ENCODE data around the gene ZNF524. TPM values are rescaled to one million over a fixed set of nuclear protein-coding genes. Genes with fewer than 3 reads are reported as not detected.
A peak's percentile ranks its signal among the peaks of the same experiment; 100 is the strongest.

ZNF524 gene
- total and polyA plus RNA-seq, 9 of the 15 experiments (the other 6 are each of a cell fraction or from before 2014, with no cell fraction given) = 0.08 to 15.6 (median 2.9) TPM

DNA sequence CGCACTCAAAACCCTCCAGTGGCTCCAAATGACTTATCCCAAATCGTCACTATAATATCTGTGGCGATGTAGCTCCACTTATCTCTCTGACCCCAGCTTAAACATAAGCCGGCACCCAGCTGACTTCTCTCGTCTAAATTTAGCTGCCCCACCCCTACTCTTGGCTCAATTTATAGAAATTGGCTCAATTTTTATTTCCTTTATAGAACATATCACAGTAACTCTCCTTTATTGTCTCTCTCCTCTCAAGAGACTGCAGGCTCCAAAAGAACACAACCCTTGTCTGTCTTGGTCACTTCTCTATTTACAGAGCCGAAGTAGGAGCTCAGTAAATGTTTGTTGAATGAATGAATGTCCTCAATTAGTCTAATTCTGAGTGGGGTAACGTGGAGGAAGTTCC, 23.5 kb downstream of the ZNF524 start:
- POLR2A ChIA-PET = interaction anchor here (0.6 to 2.1 kb wide), 6 partner anchors 13 to 103 kb away, joined by 3 to 10 read pairs (median 3); partner anchors contain the start of genes FIZ1 and ZNF865
- TSS peak; percentile 72 for BruUV-seq (replicated peaks)
- WGBS (ENCODE audit: insufficient coverage, low coverage, missing lambda C conversion rate) = 8% methylated on average over 7 of the region's 7 CpGs
- TF ChIP-seq FOXA3 (CRISPR knock-in tag; conservative IDR thresholded peaks at IDR 0.05 in 1 of 2, IDR thresholded peaks at IDR 0.05 in 1 of 2) (peak in 1 of 2 experiments; percentile 73; a peak in 1 of 4 replicates), MEIS2 (IDR thresholded peaks at IDR 0.05; ENCODE audit: partially characterized antibody) (no peak), HCFC1 (IDR thresholded peaks at IDR 0.05; ENCODE audit: low read depth, low read length) (no peak), MBD2 (IDR thresholded peaks at IDR 0.05; ENCODE audit: borderline replicate concordance, low read depth) (peak; percentile 17; the same call in 1 of the 2 replicates), SMARCE1 (IDR thresholded peaks at IDR 0.05) (no peak), ZNF174 (CRISPR knock-in tag; IDR thresholded peaks at IDR 0.05) (no peak), TAF7 (tag; IDR thresholded peaks at IDR 0.05) (no peak), TFAM (CRISPR knock-in tag; conservative IDR thresholded peaks at IDR 0.05) (no peak), MEF2A (IDR thresholded peaks at IDR 0.05; ENCODE audit: control insufficient read depth, low read depth, low read length) (peak; percentile 56; the same call in 1 of the 2 replicates), NFATC3 (IDR thresholded peaks at IDR 0.05) (no peak), GABPB1 (CRISPR knock-in tag; IDR thresholded peaks at IDR 0.05) (no peak), RFX1 (IDR thresholded peaks at IDR 0.05) (no peak), ARNT (IDR thresholded peaks at IDR 0.05) (no peak), CC2D1A (IDR thresholded peaks at IDR 0.05) (no peak), EP300 (IDR thresholded peaks at IDR 0.05; ENCODE audit: low read length) (no peak), ZNF431 (CRISPR knock-in tag; IDR thresholded peaks at IDR 0.05) (no peak), TARDBP (IDR thresholded peaks at IDR 0.05) (no peak)
- TF ChIP-seq, protein P1, sequence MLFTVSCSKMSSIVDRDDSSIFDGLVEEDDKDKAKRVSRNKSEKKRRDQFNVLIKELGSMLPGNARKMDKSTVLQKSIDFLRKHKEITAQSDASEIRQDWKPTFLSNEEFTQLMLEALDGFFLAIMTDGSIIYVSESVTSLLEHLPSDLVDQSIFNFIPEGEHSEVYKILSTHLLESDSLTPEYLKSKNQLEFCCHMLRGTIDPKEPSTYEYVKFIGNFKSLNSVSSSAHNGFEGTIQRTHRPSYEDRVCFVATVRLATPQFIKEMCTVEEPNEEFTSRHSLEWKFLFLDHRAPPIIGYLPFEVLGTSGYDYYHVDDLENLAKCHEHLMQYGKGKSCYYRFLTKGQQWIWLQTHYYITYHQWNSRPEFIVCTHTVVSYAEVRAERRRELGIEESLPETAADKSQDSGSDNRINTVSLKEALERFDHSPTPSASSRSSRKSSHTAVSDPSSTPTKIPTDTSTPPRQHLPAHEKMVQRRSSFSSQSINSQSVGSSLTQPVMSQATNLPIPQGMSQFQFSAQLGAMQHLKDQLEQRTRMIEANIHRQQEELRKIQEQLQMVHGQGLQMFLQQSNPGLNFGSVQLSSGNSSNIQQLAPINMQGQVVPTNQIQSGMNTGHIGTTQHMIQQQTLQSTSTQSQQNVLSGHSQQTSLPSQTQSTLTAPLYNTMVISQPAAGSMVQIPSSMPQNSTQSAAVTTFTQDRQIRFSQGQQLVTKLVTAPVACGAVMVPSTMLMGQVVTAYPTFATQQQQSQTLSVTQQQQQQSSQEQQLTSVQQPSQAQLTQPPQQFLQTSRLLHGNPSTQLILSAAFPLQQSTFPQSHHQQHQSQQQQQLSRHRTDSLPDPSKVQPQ (CRISPR knock-in tag; IDR thresholded peaks at IDR 0.05; ENCODE audit: borderline replicate concordance) = no peak
- TF ChIP-seq, protein P2, sequence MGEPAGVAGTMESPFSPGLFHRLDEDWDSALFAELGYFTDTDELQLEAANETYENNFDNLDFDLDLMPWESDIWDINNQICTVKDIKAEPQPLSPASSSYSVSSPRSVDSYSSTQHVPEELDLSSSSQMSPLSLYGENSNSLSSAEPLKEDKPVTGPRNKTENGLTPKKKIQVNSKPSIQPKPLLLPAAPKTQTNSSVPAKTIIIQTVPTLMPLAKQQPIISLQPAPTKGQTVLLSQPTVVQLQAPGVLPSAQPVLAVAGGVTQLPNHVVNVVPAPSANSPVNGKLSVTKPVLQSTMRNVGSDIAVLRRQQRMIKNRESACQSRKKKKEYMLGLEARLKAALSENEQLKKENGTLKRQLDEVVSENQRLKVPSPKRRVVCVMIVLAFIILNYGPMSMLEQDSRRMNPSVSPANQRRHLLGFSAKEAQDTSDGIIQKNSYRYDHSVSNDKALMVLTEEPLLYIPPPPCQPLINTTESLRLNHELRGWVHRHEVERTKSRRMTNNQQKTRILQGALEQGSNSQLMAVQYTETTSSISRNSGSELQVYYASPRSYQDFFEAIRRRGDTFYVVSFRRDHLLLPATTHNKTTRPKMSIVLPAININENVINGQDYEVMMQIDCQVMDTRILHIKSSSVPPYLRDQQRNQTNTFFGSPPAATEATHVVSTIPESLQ (CRISPR knock-in tag; IDR thresholded peaks at IDR 0.05) = no peak

More for the DNA sequence above, 23.5 kb downstream of the ZNF524 start:
- H3K9me3 ChIP-seq (replicated peaks; ENCODE audit: control insufficient read depth, insufficient read depth, low read depth, low read length) = no peaks in the 10 kb centered on the region
- peaks cover 9 to 11% of the 10 kb centered on the region in 2 experiments; a peak in 4 of 5 replicates for H3K4me1 ChIP-seq (replicated peaks in 1 of 2; ENCODE audit: control insufficient read depth in 2 of 2, insufficient read depth in 2 of 2, low read length in 2 of 2)
- no peaks in the 10 kb centered on the region for H3K27me3 ChIP-seq (ENCODE audit: control insufficient read depth in 2 of 2, insufficient read depth in 2 of 2, low read length in 2 of 2)
- H3K4me2 ChIP-seq (ENCODE audit: insufficient read depth, low read length) = peak overlapping the region; percentile 77
- H3K79me2 ChIP-seq (ENCODE audit: control insufficient read depth, insufficient read depth, low read length) = peaks cover 7% of the 10 kb centered on the region; the same call in 2 of the 3 replicates
- H3K9me1 ChIP-seq (ENCODE audit: control insufficient read depth, insufficient read depth, low read length) = peaks cover 3% of the 10 kb centered on the region
- peak overlapping the region in 1 of 2 experiments; percentile 51; a peak in 2 of 4 replicates for H3K9ac ChIP-seq (ENCODE audit: insufficient read depth in 1 of 2, low read depth in 2 of 2, low read length in 2 of 2)
- H2AFZ ChIP-seq (ENCODE audit: low read depth, low read length) = peak overlapping the region; percentile 54; the same call in 1 of the 2 replicates
- H3K36me3 ChIP-seq (ENCODE audit: control insufficient read depth, insufficient read depth, low read length) = peaks cover 9% of the 10 kb centered on the region; the same call in 1 of the 3 replicates
- in situ Hi-C loops (cut with MboI) (loop anchor here (10.0 kb wide), 1 partner anchor 339 kb away; the partner anchor contains the start of genes BRSK1 and HSPBP1), intact Hi-C loops (cut with micrococcal nuclease) (no loop called here)
- CTCF ChIA-PET (ENCODE audit: low intra/inter-chr PET ratio) = no interaction called here
- FAIRE-seq (no peak), ATAC-seq (no peak), DNase-seq (ENCODE audit: extremely low read depth in 1 of 4, low spot score in 3 of 4) (peak in 3 of 4 experiments; percentile 28 to 42 (median 40))
- H3K4me3 ChIP-seq = peak overlapping the region; percentile 30
- no peaks in the 10 kb centered on the region; the same call in 1 of the 2 replicates for H4K20me1 ChIP-seq (replicated peaks; ENCODE audit: control insufficient read depth, insufficient read depth, low read length)
- H3K27ac ChIP-seq (ENCODE audit: extremely low read depth, low read depth, low read length) = peak overlapping the region; percentile 62
